ENCODE measurements around the gene PTCRA.
"Not testable (repeated sequence)": the region's sequence is repeated elsewhere in the genome, so short reads cannot be mapped to it uniquely, and the experiment has no call there.

PTCRA gene

DNA sequence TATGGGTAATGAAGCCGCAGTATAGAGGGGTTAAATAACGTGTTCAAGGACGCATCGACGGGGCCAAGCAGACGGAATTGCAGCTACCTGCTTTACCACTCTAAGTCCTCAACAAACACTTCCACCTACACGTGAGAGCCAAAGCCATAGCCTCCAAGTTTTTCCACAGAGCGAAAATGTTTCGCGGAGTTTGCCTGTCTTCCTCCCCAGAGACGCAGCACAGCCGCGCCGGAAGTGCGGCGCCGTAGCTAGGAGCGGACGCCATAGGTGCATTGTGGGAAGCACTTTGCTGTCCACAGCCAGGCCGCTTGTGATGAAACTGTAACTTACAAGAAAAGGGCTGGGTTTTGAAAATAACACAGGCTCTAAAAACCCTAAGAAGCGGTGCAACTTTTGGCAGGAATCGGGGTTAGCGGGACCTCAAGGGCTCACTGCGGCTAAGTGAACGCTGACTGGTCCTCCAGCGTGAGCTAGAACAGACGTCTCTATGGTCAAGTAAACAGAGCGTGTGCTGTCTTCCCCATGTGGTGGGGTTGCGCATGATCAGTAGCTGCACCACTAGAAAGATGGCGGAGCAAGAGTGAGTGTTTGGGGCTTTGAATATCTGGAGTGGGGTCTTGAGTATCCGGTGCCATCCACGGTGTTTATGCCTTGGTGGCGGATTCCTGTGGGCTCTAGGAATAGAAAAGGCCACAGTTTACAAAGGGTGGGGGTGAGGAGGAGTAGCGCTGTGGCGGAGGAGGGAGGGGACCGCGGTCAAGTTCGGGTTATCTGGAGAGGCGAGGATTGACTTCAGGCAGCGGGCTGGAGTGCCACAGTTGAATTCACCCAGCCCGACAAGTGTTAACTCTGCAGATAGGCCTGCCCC is 36.2 kb upstream of the PTCRA start, which contains the start of gene RPL7L1:
Gene RPL7L1, plus strand, starts transcription at position 245 of the 868 bp plus-strand sequence. Its CDS starts 295 bp downstream, at position 540.
- H3K36me3 Mint-ChIP-seq (ENCODE audit: low read depth), result peaks cover 25% of the 10 kb centered on the region
- peak within 1 kb of the TSS; percentile 98 to 99 (median 99) for H3K27ac Mint-ChIP-seq
- H3K9me3 Mint-ChIP-seq, result no peaks in the 10 kb centered on the region
- peaks cover 14% of the 10 kb centered on the region for H3K4me1 Mint-ChIP-seq
- no peaks in the 10 kb centered on the region for H3K27me3 Mint-ChIP-seq (ENCODE audit: low read depth)
- H3K4me3 Mint-ChIP-seq, result peak within 1 kb of the TSS; percentile 93 to 95 (median 95)
- TF ChIP-seq, protein P1, sequence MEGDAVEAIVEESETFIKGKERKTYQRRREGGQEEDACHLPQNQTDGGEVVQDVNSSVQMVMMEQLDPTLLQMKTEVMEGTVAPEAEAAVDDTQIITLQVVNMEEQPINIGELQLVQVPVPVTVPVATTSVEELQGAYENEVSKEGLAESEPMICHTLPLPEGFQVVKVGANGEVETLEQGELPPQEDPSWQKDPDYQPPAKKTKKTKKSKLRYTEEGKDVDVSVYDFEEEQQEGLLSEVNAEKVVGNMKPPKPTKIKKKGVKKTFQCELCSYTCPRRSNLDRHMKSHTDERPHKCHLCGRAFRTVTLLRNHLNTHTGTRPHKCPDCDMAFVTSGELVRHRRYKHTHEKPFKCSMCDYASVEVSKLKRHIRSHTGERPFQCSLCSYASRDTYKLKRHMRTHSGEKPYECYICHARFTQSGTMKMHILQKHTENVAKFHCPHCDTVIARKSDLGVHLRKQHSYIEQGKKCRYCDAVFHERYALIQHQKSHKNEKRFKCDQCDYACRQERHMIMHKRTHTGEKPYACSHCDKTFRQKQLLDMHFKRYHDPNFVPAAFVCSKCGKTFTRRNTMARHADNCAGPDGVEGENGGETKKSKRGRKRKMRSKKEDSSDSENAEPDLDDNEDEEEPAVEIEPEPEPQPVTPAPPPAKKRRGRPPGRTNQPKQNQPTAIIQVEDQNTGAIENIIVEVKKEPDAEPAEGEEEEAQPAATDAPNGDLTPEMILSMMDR (IDR thresholded peaks at IDR 0.05; ENCODE audit: unreplicated experiment in 3 of 3), result peak in 2 of 3 experiments; percentile 8 to 24

GRCh38 chr6:42880240-42880817 is 35.5 kb upstream of the PTCRA start:
- Mint-ChIP-seq H3K4me3 (peak overlapping the region; percentile 93 to 95 (median 95)), H3K27ac (peak overlapping the region; percentile 98 to 99 (median 99)), H3K4me1 (peaks cover 14% of the 10 kb centered on the region), H3K36me3 (ENCODE audit: low read depth) (peaks cover 32% of the 10 kb centered on the region)
- not testable (repeated sequence) for H3K9me3 Mint-ChIP-seq; H3K27me3 Mint-ChIP-seq (ENCODE audit: low read depth)

GRCh38 chr6:42880871-42881270 is 35.0 kb upstream of the PTCRA start:
- H3K27me3 Mint-ChIP-seq (ENCODE audit: low read depth); H3K9me3 Mint-ChIP-seq: not testable (repeated sequence)
- Mint-ChIP-seq H3K36me3 (ENCODE audit: low read depth) (peaks cover 37% of the 10 kb centered on the region), H3K27ac (peak overlapping the region; percentile 98 to 99 (median 99)), H3K4me3 (peak overlapping the region; percentile 93 to 95 (median 95)), H3K4me1 (peaks cover 14% of the 10 kb centered on the region)

DNA sequence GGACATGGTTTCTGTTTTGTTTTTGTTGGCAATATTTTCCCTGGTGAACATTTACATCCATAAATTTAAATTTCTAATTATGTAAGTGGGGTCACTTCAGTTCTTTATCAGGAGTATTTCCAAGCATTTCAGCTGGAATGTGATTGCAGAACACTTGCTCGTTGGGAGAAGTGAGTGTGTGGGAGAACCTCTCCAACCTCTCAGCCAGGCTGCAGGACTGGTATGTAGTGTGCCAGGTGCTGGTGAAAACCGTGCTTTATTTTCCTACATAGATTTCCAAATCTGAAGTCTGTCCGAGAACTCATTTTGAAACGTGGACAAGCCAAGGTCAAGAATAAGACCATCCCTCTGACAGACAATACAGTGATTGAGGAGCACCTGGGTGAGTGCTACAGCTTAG is 30.2 kb upstream of the PTCRA start:
- TF ChIP-seq, protein P1 (IDR thresholded peaks at IDR 0.05; ENCODE audit: unreplicated experiment in 3 of 3), result no peak
- Mint-ChIP-seq H3K9me3 (no peaks in the 10 kb centered on the region), H3K4me3 (peak overlapping the region in 1 of 3 experiments; percentile 27), H3K4me1 (peaks cover 12% of the 10 kb centered on the region), H3K27me3 (ENCODE audit: low read depth) (no peaks in the 10 kb centered on the region), H3K27ac (no peak overlapping the region), H3K36me3 (ENCODE audit: low read depth) (peaks cover 38% of the 10 kb centered on the region)

GRCh38 chr6:42888201-42888600 is 27.7 kb upstream of the PTCRA start:
- not testable (repeated sequence) for H3K27me3 Mint-ChIP-seq (ENCODE audit: low read depth); H3K27ac Mint-ChIP-seq; H3K9me3 Mint-ChIP-seq
- Mint-ChIP-seq H3K4me3 (peak overlapping the region in 2 of 3 experiments; percentile 27 to 40), H3K4me1 (peaks cover 16% of the 10 kb centered on the region), H3K36me3 (ENCODE audit: low read depth) (peaks cover 35% of the 10 kb centered on the region)

DNA sequence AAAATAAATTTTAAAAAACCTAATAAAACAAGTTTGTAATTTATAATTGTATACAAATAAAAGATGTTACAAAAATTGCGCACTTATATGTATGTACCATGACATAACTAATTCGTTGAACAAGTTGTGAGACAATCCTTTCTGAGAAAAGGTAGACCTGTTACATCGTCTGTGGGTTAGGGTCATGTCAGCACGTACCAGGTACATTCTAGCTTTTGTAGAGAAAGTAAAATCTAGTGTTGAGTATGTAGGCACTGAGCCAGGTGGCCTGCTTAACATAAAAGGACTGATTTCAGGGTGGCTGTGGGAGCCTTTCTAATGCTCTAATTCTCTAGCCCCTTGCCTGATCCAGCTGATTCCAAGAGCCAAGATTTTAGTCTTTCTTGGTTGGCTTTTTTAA is 26.0 kb upstream of the PTCRA start:
- no peaks in the 10 kb centered on the region for H3K9me3 Mint-ChIP-seq
- H3K4me1 Mint-ChIP-seq, result peaks cover 11% of the 10 kb centered on the region
- TF ChIP-seq, protein P1 (IDR thresholded peaks at IDR 0.05; ENCODE audit: unreplicated experiment in 3 of 3), result no peak
- H3K27ac Mint-ChIP-seq, result peak overlapping the region; percentile 98 to 99 (median 99)
- H3K4me3 Mint-ChIP-seq, result peak overlapping the region; percentile 93 to 97 (median 96)
- H3K27me3 Mint-ChIP-seq (ENCODE audit: low read depth), result no peaks in the 10 kb centered on the region
- peaks cover 19% of the 10 kb centered on the region for H3K36me3 Mint-ChIP-seq (ENCODE audit: low read depth)

- H3K27ac Mint-ChIP-seq, result peak overlapping the region; percentile 98 to 99 (median 99)
- no peaks in the 10 kb centered on the region for H3K9me3 Mint-ChIP-seq
- H3K36me3 Mint-ChIP-seq (ENCODE audit: low read depth), result peaks cover 13% of the 10 kb centered on the region
- TF ChIP-seq, protein P1 (IDR thresholded peaks at IDR 0.05; ENCODE audit: unreplicated experiment in 3 of 3), result no peak
- no peaks in the 10 kb centered on the region for H3K27me3 Mint-ChIP-seq (ENCODE audit: low read depth)
- H3K4me3 Mint-ChIP-seq, result peak overlapping the region; percentile 93 to 97 (median 96)
- H3K4me1 Mint-ChIP-seq, result peaks cover 11% of the 10 kb centered on the region
Measured at GRCh38 chr6:42890311-42891198, 25.3 kb upstream of the PTCRA start.
